Osteocyte (in vitro differentiated cells): ENCODE results near the gene PRKG1. TPM values are rescaled to one million over a fixed set of nuclear protein-coding genes. Genes with fewer than 3 reads are reported as not detected.

ENCODE experiments used
- DNase-seq: peaks from one replicate; pipeline ENCODE4 v3.0.0; 2021; ENCODE audit warnings: mixed read lengths; ENCODE audit not compliant: unreplicated experiment; ENCODE audit errors: extremely low spot score
- H3K27ac Mint-ChIP-seq: one replicate; pipeline ENCODE4 v1.8.0; 2021; ENCODE audit warnings: mild to moderate bottlenecking, mixed read lengths; ENCODE audit not compliant: unreplicated experiment
- H3K27me3 Mint-ChIP-seq: one replicate; pipeline ENCODE4 v1.8.0; 2021; ENCODE audit warnings: mixed read lengths; ENCODE audit not compliant: unreplicated experiment
- H3K36me3 Mint-ChIP-seq: one replicate; pipeline ENCODE4 v1.8.0; 2021; ENCODE audit warnings: mixed read lengths; ENCODE audit not compliant: unreplicated experiment
- H3K4me1 Mint-ChIP-seq: one replicate; pipeline ENCODE4 v1.8.0; 2021; ENCODE audit warnings: mixed read lengths; ENCODE audit not compliant: unreplicated experiment
- H3K4me3 Mint-ChIP-seq: one replicate; pipeline ENCODE4 v1.8.0; 2021; ENCODE audit warnings: mild to moderate bottlenecking, moderate library complexity, mixed read lengths; ENCODE audit not compliant: unreplicated experiment
- H3K9me3 Mint-ChIP-seq: one replicate; pipeline ENCODE4 v1.8.0; 2021; ENCODE audit warnings: mixed read lengths; ENCODE audit not compliant: unreplicated experiment
- CTCF ChIP-seq: fragments of 200-600 bp; sonication (generic); IDR thresholded peaks from 2 replicates; pipeline ENCODE4 v1.5.0; 2021; ENCODE audit warnings: antibody characterized with exemption, mild to moderate bottlenecking, moderate library complexity
- total RNA-seq: library from RNA; stranded (reverse); gene quantifications from 2 replicates; pipeline ENCODE4 v1.2.1, GENCODE V29; 2021

Gene PRKG1
- total RNA-seq, 1 donor from 2014 or later: 10.8 TPM

DNA sequence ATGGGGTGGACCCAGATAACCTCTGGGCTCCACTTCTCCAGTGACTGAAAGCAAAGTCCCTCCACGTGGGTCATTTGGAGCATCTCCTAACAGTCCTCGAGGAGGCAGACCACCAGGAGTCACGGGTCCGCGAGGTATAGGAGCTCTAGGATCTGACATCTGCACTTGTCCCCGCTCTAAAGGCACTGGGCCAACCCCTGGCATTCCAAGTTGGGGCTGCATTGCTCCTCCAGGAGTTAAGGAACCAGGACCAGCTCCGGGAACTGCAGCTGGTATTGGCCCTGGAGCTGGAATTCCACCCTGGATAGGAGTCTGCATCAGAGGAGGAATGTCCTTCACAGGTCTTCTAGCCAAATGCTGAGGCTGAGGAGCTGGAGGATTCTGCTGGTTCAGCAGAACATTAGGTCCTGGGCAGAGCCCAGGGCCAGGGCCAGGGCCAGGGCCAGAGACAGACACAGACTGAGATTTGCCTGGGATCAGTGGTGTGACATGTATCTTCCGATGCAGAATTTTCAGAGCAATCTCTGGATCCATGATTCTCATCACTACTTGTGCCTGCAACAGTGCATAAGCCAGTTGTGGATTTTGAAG is 624.3 kb downstream of the PRKG1 start:
- TF ChIP-seq CTCF: no peak
- Mint-ChIP-seq H3K4me1 (peaks cover 37% of the 10 kb centered on the region), H3K9me3 (no peaks in the 10 kb centered on the region), H3K27me3 (no peaks in the 10 kb centered on the region), H3K4me3 (peak overlapping the region; percentile 96), H3K36me3 (peaks cover 9% of the 10 kb centered on the region), H3K27ac (peak overlapping the region; percentile 99)
- no peak for DNase-seq

- Mint-ChIP-seq H3K27me3 (no peaks in the 10 kb centered on the region), H3K36me3 (peaks cover 9% of the 10 kb centered on the region), H3K27ac (peak overlapping the region; percentile 99), H3K4me1 (peaks cover 37% of the 10 kb centered on the region), H3K4me3 (peak overlapping the region; percentile 96), H3K9me3 (no peaks in the 10 kb centered on the region)
- TF ChIP-seq CTCF: no peak
- DNase-seq: no peak
Measured at GRCh38 chr10:51699145-51699474, 624.8 kb downstream of the PRKG1 start.

DNA sequence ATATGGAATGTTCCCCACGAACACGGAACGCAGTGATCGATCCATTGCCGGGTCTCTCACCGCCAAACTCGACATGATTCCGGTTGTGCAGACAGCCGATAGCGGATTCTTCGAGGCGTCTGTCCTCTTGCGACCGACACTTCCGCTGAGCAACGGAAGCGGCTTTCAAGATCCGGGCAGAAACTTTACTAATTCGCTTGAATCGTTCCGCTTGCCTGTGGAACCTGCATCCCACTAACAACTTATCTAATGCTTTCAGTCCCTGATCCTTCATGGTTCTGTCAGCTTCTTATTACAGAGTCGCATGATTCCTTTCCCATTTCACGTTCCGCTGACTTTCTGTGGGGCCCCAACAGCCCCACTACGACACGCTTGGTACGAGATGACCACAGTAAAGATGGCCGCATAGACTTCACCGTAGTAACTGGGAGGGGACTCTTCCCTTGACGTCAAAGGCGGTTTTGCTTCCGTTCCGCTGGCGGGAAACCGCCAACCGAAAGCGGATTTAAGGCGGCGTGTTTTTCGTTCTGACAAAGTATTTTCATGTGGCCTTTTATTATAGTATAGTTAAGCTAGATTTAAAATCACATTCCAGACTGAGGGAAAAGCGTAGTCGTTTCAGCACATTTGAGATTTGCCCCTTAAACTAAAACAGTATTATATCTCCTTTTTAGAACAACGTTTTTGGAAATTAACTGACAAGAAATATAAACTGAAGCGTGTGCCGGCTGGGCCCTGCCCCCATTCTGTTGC is 625.4 kb downstream of the PRKG1 start, which contains the start of gene CSTF2T:
CSTF2T (minus strand) TSS at position 121 of the 753 bp plus-strand sequence; CDS start at position 75, 46 bp downstream.
- no peak for TF ChIP-seq CTCF
- peaks cover 3% of the 10 kb centered on the region for H3K27me3 Mint-ChIP-seq
- H3K36me3 Mint-ChIP-seq: peaks cover 9% of the 10 kb centered on the region
- no peaks in the 10 kb centered on the region for H3K9me3 Mint-ChIP-seq
- peak; percentile 94 for DNase-seq
- peak within 1 kb of the TSS; percentile 96 for H3K4me3 Mint-ChIP-seq
- H3K27ac Mint-ChIP-seq: peak within 1 kb of the TSS; percentile 99
- peaks cover 37% of the 10 kb centered on the region for H3K4me1 Mint-ChIP-seq

DNA sequence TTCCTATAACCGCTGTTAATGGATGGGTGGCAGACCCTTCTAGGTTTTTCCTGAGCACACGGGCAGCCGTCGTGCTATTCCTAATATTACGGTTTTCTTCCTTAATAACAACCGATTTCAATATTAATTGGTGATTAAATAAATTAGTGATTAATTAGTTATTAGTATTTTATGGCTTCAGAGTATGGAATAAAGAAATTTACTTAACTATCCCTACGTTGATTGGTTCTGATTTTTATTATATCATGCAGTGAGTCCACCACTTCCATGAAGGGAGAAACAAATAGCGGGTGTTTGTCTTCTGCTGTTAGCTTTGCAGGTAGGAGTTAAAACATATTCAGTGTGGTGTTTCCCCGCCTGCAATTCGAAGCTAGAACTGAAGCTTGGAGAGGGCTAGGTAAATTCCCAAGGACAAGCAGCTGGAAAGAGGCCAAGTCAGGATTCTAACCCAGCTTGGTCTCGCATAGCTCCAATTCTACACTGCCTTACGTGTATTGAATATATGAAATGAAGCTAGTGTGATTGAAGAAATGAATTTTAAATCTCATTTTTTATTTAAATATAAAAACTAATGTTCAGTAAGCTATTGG is 626.0 kb downstream of the PRKG1 start:
- DNase-seq: no peak
- H3K36me3 Mint-ChIP-seq: peaks cover 9% of the 10 kb centered on the region
- TF ChIP-seq CTCF: no peak
- H3K27me3 Mint-ChIP-seq: peaks cover 6% of the 10 kb centered on the region
- H3K9me3 Mint-ChIP-seq: no peaks in the 10 kb centered on the region
- peak overlapping the region; percentile 96 for H3K4me3 Mint-ChIP-seq
- H3K4me1 Mint-ChIP-seq: peaks cover 36% of the 10 kb centered on the region
- H3K27ac Mint-ChIP-seq: peak overlapping the region; percentile 99

DNA sequence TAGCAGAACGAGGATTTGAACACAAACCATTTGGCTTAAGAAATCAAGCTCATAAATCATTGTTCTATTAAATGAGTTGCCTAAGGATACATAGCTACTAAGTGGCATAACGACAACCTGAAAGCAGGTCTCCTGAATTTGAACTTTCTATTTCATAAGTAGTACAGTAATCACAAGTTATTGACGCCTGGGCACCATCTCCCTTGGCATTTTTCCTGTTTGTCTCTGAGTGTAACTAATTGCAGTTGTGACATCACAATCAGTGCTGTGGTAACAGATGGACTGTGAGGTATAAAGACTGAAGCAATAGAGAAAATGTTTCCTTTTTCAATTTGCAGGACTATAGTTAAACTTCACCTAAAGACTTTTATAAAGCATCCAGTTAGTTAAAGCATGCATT is 631.5 kb downstream of the PRKG1 start:
- no peaks in the 10 kb centered on the region for H3K36me3 Mint-ChIP-seq
- no peak for DNase-seq
- H3K27me3 Mint-ChIP-seq: peaks cover 6% of the 10 kb centered on the region
- H3K4me1 Mint-ChIP-seq: no peaks in the 10 kb centered on the region
- no peaks in the 10 kb centered on the region for H3K9me3 Mint-ChIP-seq
- no peak overlapping the region for H3K27ac Mint-ChIP-seq
- TF ChIP-seq CTCF: no peak
- no peak overlapping the region for H3K4me3 Mint-ChIP-seq
